IMR-90 (cell line): ENCODE measurements around the gene KCNQ5. TPM values are rescaled to one million over a fixed set of nuclear protein-coding genes. Genes with fewer than 3 reads are reported as not detected.

Experiments used
- ATAC-seq: fragments of 200-7000 bp; cut with Tn5 transposase; 2 replicates; pipeline ENCODE4 v1.9.1; 2020; ENCODE audit warnings: low read depth, mild to moderate bottlenecking, moderate library complexity
- BruUV-seq: library from RNA; stranded (reverse); fragments of 400-500 nt; replicated peaks from 2 replicates; lab custom pipeline; 2021; lab: Mats Ljungman, UMichigan
- CTCF ChIA-PET: fragments of 300-600 bp; formaldehyde crosslinking; extraction: SDS; loops from one replicate; lab custom pipeline; 2021; ENCODE audit warnings: antibody characterized with exemption; lab: Yijun Ruan, JAX
- POLR2A ChIA-PET: fragments of 300-600 bp; sonication (Branson Sonifier 250); formaldehyde crosslinking; loops from one replicate; lab custom pipeline; 2022; ENCODE audit warnings: antibody characterized with exemption; ENCODE audit not compliant: unreplicated experiment; lab: Charles Lee
- DNase-seq: peaks from one replicate; pipeline ENCODE4 v3.0.0; 2013
- H2AFZ ChIP-seq: replicated peaks from 2 replicates; pipeline ENCODE3; 2013; ENCODE audit warnings: low read length, mild to moderate bottlenecking; ENCODE audit not compliant: poor library complexity
- H2AK5ac ChIP-seq: 2 replicates; pipeline ENCODE4 v1.6.1; 2013; ENCODE audit warnings: low read depth, low read length, inconsistent platforms
- H2AK9ac ChIP-seq: replicated peaks from 2 replicates; pipeline ENCODE3; 2013; ENCODE audit warnings: mild to moderate bottlenecking, low read depth, low read length, moderate library complexity; ENCODE audit not compliant: poor library complexity
- H2BK120ac ChIP-seq: 2 replicates; pipeline ENCODE4 v1.6.1; 2013; ENCODE audit warnings: low read depth, low read length, inconsistent platforms
- H2BK15ac ChIP-seq: 3 replicates; pipeline ENCODE4 v1.6.1; 2013; ENCODE audit warnings: low read depth, low read length, inconsistent platforms
- H2BK20ac ChIP-seq: 2 replicates; pipeline ENCODE4 v1.6.1; 2013; ENCODE audit warnings: low read depth, mild to moderate bottlenecking, inconsistent platforms, low read length, moderate library complexity
- H2BK5ac ChIP-seq: 2 replicates; pipeline ENCODE4 v1.6.1; 2013; ENCODE audit warnings: mild to moderate bottlenecking, low read depth, low read length, inconsistent platforms; ENCODE audit not compliant: poor library complexity, severe bottlenecking
- H3K14ac ChIP-seq: replicated peaks from 2 replicates; pipeline ENCODE4 v1.6.1; 2013; ENCODE audit warnings: low read depth, low read length, inconsistent platforms
- H3K18ac ChIP-seq: 2 replicates; pipeline ENCODE4 v1.6.1; 2013; ENCODE audit warnings: low read depth, low read length, control low read depth
- H3K23ac ChIP-seq: 2 replicates; pipeline ENCODE4 v1.6.1; 2013; ENCODE audit warnings: low read depth, low read length, inconsistent platforms
- H3K27ac ChIP-seq: 2 replicates; pipeline ENCODE4 v1.5.1; 2013; ENCODE audit warnings: mild to moderate bottlenecking, control low read depth, low read length; ENCODE audit not compliant: insufficient read depth
- H3K27me3 ChIP-seq: 2 replicates; pipeline ENCODE4 v1.6.1; 2013; ENCODE audit warnings: low read length; ENCODE audit not compliant: control insufficient read depth, insufficient read depth
- H3K36me3 ChIP-seq: 2 replicates; pipeline ENCODE4 v1.6.1; 2013; ENCODE audit warnings: low read length, mixed read lengths; ENCODE audit not compliant: control insufficient read depth, insufficient read depth
- H3K4ac ChIP-seq: 2 replicates; pipeline ENCODE4 v1.6.1; 2013; ENCODE audit warnings: low read depth, low read length, inconsistent platforms
- H3K4me1 ChIP-seq: 2 replicates; pipeline ENCODE4 v1.6.1; 2013; ENCODE audit warnings: low read length, mixed read lengths; ENCODE audit not compliant: control insufficient read depth, insufficient read depth
- H3K4me2 ChIP-seq: 2 replicates; pipeline ENCODE4 v1.6.1; 2013; ENCODE audit warnings: low read depth, mild to moderate bottlenecking, control low read depth, low read length, moderate library complexity
- H3K4me3 ChIP-seq: 2 replicates; pipeline ENCODE4 v1.5.1; 2013; ENCODE audit warnings: low read depth, mild to moderate bottlenecking, control low read depth, low read length, moderate library complexity; ENCODE audit not compliant: insufficient read depth
- H3K56ac ChIP-seq: 2 replicates; pipeline ENCODE4 v1.6.1; 2013; ENCODE audit warnings: low read length, inconsistent platforms; ENCODE audit not compliant: insufficient read depth; ENCODE audit errors: extremely low read depth
- H3K79me1 ChIP-seq, 2 experiments: 2 replicates each; pipeline ENCODE4 v1.6.1; 2013; ENCODE audit warnings: low read length in 2 of 2, inconsistent platforms in 1 of 2, low read depth in 1 of 2
- H3K9ac ChIP-seq: 2 replicates; pipeline ENCODE4 v1.6.1; 2013; ENCODE audit warnings: low read depth, low read length, control low read depth
- H3K9me1 ChIP-seq: 2 replicates; pipeline ENCODE4 v1.6.1; 2013; ENCODE audit warnings: low read length, inconsistent platforms; ENCODE audit not compliant: insufficient read depth
- H3K9me3 ChIP-seq: 2 replicates; pipeline ENCODE4 v1.6.1; 2013; ENCODE audit warnings: low read length; ENCODE audit not compliant: control insufficient read depth, insufficient read depth
- H4K20me1 ChIP-seq: 2 replicates; pipeline ENCODE4 v1.6.1; 2013; ENCODE audit warnings: low read length, inconsistent platforms; ENCODE audit not compliant: insufficient read depth
- H4K5ac ChIP-seq: 2 replicates; pipeline ENCODE4 v1.6.1; 2013; ENCODE audit warnings: mild to moderate bottlenecking, low read depth, low read length, control low read depth
- H4K8ac ChIP-seq, 2 experiments: 2 replicates each; pipeline ENCODE4 v1.6.1; 2013; ENCODE audit warnings: low read depth in 2 of 2, low read length in 2 of 2, control low read depth in 1 of 2, inconsistent platforms in 1 of 2
- H4K91ac ChIP-seq: 2 replicates; pipeline ENCODE4 v1.6.1; 2013; ENCODE audit warnings: low read depth, low read length, inconsistent platforms; ENCODE audit not compliant: insufficient read depth
- RFX5 ChIP-seq: IDR thresholded peaks from 2 replicates; pipeline ENCODE4 v1.8.0; 2012; ENCODE audit warnings: low read depth, mild to moderate bottlenecking, low read length, moderate library complexity
- WGBS, 2 experiments: methylation state at CpG; one replicate each; pipeline versions ENCODE4 v1.1.5 to v1.1.7; 2013; ENCODE audit warnings: missing lambda C conversion rate in 2 of 2; ENCODE audit not compliant: insufficient read length in 1 of 2; ENCODE audit errors: extremely low coverage in 2 of 2; 5-methylcytosine and 5-hydroxymethylcytosine counted together
- dilution Hi-C: fragments of 300-500 bp; cut with HindIII; formaldehyde crosslinking; loops from one replicate; pipeline ENCODE4 v1.14.3; 2018; ENCODE audit warnings: low sequenced_read_pairs; ENCODE audit not compliant: unreplicated experiment
- in situ Hi-C: fragments of 300-500 bp; cut with MboI; formaldehyde crosslinking; loops from 3 replicates; pipeline ENCODE4 v1.14.3; 2019; ENCODE audit warnings: low sequenced_read_pairs, inconsistent platforms, mixed read lengths
- intact Hi-C: fragments of 100-400 bp; cut with micrococcal nuclease; formaldehyde crosslinking; loops from 2 replicates; pipeline ENCODE4 v1.10.0; 2022
- polyA plus RNA-seq, 3 experiments: library from polyadenylated mRNA; depleted of rRNA; stranded (reverse); fragments of >200 nt; gene quantifications; 2 replicates each; pipeline ENCODE4 v1.2.3, GENCODE V29; 2012; ENCODE audit warnings: low replicate concordance in 1 of 3
- total RNA-seq: library from RNA; depleted of rRNA; stranded (reverse); fragments of >200 nt; gene quantifications from 2 replicates; pipeline ENCODE4 v1.2.3, GENCODE V29; 2012

Gene KCNQ5
- total and polyA plus RNA-seq, 2 of the 4 experiments (the other 2 are of a cell fraction) = 0.75 to 1.3 TPM

DNA sequence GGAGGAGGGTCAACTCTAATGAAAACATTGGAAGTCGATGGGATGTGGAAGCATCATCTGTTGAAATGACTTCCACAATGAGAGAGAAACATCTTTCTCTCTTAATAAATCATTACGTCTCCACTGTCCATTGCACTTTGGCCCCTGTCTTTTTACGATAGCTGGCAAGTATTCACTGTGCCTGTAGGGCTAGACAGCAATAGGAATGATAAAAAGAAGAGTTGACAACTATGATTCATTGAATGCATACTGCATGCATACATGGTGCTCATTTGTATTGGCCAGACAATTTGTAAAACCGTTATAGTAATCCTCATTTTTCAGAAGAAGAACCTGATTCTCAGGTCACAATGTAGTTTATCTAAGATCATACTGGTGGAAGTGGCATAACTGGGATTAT lies 220.3 kb downstream of the KCNQ5 start:
- Histone ChIP-seq H3K4ac (no peak overlapping the region), H3K36me3 (no peaks in the 10 kb centered on the region), H3K4me2 (no peak overlapping the region), H3K56ac (no peak overlapping the region), H3K23ac (no peak overlapping the region), H3K14ac (no peak overlapping the region), H3K27ac (no peak overlapping the region), H3K9me3 (no peaks in the 10 kb centered on the region), H3K27me3 (no peaks in the 10 kb centered on the region), H2BK15ac (no peak overlapping the region), H3K18ac (no peak overlapping the region), H2AK9ac (no peak overlapping the region), H3K9me1 (0 out of 2 replicates have a peak, but pooled peaks cover 2% of the 10 kb centered on the region), H3K9ac (no peak overlapping the region), H2BK5ac (no peak overlapping the region), H4K20me1 (no peaks in the 10 kb centered on the region), H2BK120ac (no peak overlapping the region), H2AFZ (no peak overlapping the region), H4K5ac (no peak overlapping the region), H2BK20ac (no peak overlapping the region), H4K91ac (no peak overlapping the region), H3K4me3 (no peak overlapping the region), H3K4me1 (no peaks in the 10 kb centered on the region), H3K79me1 (no peaks in the 10 kb centered on the region), H4K8ac (no peak overlapping the region), H2AK5ac (no peak overlapping the region)
- BruUV-seq = no TSS peak
- WGBS, 2 experiments = no CpG with 5 or more reads among the region's 4 CpGs
- in situ Hi-C loops (no loop called here), intact Hi-C loops (no loop called here), dilution Hi-C loops (no loop called here)
- ATAC-seq = no peak
- TF ChIP-seq RFX5 = no peak
- ChIA-PET POLR2A (no interaction called here), CTCF (no interaction called here)
- DNase-seq = no peak
